ENCODE data around the gene MAP3K3.

MAP3K3 gene

DNA sequence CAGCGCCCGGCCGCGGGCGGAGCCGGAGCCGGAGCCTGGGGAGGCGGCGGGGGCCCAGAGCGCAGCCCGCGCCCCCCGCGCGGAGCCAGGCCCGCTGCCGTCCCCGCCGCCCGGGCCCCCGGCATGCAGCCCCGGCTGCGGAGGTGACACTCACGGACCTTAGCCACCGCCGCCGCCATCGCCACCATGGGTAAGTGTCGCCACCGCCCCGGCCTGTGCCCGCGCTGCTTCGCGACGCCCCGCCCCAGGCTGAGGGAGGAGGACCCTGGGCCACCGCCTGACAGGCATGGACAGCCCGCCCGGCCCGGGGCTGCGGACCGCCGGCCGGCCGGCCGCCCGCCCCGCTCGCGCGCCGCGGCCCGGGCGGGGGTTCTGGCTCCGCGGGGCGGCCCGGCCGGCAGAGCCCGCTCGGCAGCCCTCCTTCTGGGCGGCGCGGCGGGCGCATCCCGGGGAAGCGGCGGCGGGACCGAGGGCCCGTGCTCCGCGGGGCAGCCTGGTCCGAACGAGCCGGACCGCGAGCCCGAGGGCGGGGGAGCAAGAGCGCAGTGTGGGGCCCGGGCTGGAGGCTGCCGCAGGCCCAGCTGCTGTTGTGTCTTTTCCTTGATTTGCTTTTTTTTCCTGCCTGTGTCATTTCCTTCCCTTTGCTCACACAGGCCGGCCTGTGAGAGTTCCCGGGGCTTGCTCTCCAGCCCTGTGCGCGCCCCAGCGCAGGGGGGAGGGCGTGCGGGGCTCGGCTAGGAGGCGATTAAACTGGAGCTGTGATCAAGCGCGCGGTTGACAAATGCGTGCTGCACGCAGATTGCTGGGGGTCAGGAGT, 565 bp downstream of the MAP3K3 start:
- DNase-seq = peak; percentile 54

DNA sequence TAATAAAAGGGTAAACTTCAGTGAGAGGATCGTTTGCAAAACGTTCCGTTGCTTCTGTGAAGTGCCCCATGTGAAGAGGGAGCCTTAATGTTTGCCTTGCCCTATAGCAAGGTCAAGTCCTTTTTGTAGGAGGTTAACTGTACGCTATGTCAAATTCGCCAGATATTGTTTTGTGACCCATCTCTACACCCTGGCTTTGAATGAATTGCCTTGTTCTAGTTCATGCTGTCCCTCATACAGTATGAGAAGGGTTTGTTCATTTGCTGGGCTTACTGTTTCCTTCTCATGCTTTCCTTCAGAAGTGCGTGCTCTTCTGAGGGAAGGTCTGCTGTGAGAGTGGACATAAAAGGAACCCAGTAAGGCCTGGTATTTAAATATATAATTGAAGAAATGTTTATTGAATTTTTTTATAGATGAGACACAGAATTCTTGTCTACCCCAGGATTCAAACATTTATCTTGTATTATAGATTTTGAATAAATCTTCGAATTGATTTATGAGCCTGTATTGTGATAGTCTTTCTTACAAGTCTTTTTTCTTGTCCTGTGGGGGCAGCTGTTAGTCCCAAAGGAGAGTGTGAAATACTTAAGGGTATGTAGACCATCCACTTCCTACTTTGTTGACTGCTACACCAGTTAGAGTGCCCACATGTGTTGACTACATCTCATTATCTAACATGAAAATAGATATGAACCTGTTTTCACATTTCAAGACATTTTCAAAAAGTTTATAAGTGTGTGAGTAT, 1.7 kb downstream of the MAP3K3 start:
- no peak for DNase-seq

DNA sequence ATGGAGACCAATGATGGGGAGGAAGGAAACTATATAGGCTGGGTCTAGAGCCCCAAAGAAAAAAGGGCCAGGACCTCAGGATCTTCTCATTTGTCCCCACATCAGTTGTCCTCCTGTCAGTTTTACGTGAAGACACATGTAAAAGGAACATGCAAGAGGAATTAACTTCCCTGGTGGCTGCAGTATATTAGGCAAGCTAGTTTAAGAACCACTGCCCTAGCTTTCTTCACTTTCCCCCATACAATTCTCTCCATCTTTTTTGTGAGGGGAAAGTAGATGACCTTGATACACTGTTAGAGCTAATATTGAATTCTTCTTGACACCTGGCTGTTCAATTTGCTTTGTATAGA, 2.3 kb downstream of the MAP3K3 start:
- DNase-seq = no peak

DNA sequence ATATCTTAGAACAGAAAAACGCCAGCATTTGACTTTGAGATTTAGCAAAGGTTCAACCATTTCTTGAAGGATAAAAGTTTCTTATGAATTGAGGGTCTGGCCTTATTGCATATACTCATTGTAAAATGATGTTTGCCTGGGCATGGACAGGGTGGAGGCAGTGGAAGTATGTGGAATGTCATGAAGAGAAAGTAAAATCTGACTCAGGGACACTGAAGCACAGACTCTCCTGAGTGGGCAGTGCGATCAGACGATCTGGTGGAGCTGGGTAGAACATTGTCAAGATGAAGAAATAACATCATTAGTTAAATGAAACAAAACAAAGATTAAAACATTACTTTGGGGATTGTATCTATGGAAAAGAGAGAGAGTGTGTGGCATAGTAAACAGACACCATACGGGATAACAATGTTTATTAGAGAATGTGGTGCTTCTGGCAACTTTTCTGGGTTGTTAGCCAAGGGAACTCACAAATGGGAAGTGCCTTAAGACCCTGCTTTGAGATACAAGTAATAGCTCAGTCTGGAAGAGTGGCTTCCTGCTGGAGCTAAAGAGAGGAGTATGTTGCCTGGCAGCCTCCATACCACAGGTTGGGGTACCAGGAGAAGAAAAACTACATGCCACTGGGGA, 4.4 kb downstream of the MAP3K3 start:
- no peak for DNase-seq

DNA sequence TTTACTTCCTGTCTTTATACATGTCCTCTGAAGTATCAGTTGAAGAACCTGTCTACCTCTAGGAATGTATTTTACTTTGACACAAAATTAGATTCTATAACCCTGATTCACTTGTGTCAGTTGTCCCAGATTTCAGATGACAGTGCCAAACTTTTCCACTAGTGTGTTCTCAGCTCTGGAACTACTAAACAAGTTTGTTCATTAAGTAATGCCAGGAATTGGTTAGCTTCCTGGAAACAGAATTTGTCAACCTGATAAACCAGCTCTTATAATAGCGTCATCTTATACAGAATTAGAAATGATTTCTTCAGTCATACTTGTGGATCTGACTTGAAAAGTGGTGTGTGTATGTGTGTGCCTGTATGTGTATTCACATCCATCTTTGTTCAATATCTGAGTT, 7.4 kb downstream of the MAP3K3 start:
- DNase-seq = no peak

DNA sequence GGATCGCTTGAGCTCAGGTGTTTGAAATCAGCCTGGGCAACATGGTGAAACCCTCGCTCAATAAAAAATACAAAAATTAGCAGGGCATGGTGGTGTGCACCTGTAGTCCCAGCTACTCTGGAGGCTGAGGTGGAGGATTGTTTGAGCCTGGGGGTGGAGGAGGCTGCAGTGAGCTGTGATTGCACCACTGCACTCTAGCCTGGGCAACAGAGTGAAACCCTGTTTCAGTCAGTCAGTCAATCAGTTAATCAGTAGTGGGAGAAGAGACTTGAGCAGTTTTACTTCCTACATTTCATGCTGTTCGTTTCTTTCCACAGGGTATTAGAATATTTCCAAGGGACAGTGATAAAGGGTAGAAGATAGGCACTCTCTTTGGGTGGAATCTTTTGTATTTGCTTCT, 8.8 kb downstream of the MAP3K3 start:
- DNase-seq = no peak

DNA sequence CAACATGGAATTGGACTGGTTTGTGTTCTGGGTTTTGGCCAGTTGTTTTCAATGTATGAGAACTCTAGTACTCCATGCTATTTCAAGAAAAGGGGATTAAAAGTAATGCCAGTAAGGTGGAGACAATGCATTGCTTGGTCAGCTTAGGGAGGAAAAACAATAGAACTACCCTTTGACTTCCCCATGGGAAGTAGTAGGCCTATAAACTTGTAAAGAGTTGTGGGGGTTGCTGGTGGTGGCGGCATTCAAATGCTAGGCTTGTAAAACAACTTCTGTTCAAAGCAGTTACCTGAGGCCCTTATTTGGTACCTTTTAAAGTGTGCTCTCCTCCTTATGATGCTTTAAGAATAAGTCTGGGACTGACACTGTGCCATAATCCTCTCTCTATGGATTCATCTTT, 9.4 kb downstream of the MAP3K3 start:
- DNase-seq = no peak

DNA sequence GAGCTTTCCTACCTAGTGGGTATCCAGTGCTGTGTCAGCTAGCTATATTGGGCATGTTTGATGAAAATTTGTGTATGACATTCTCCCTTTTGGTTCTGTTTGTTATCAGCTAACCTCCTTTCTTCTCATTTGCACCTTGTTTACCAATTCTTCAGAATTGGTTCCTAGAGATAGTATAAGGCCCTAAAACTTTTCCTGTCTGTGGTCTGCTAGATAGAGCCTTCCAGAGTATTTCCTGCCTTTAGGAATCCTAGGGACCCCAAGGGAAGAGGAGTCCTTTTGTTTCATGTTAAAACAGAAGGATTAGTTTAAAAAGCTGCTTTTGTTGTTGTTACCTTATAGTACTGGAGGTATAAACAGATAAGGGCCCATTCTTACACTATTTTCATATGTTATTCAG, 11.5 kb downstream of the MAP3K3 start:
- no peak for DNase-seq

DNA sequence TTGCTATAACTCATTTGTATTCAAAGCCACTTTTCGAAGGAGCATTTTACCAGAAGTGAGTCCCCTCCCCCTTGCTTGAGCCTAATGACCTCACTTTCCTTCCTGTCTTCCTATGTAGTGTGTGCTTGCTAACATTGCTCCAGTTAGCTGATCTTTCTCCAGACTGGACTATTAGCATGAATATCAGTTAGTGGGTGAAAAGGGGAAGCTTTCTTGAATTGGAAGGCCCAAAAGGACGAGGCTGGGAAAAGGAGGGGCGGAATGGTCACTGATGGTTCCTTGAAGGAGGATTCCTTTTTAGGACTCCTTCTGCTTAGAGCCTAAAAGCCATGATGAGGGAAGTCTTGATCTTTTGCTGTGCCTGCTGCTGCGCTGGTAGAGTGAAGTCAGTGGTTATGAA, 11.9 kb downstream of the MAP3K3 start:
- no peak for DNase-seq

DNA sequence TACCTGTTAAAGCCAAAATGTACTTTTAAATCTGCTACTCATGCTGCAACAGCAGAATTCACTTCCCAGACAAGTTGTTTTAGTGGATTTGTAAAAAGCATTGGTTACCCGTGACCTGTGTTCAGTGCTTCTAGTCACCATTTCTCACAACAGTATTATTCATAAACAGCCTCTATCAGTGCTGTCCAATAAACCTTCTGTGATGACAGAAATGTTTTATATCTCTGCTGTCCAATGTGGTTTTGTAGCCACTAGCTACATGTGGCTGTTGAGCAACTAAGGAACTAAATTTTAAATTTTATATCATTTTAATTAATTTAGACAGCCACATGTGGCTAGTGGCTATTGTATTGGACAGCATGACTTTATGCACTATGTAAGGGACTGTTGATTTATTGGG, 12.6 kb downstream of the MAP3K3 start:
- DNase-seq = no peak

DNA sequence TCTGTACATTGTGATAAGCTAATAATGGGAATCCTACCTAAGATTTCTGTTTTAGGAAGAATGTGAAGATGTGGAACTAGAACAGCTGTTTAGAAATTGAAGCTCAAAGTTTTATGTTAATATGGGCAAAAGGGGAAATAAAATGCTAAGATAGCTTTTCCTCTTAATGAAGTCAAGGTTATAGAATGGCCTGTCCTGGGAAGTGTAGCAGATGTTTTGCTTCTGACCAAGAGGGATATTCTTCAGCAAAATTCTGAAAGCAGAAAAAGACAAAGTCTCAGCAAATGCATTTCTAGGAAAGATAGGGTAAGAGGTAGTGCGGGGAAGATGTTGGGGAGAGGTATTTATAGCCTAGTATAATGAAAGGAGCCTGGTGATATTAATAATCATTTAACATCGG, 13.1 kb downstream of the MAP3K3 start:
- no peak for DNase-seq

DNA sequence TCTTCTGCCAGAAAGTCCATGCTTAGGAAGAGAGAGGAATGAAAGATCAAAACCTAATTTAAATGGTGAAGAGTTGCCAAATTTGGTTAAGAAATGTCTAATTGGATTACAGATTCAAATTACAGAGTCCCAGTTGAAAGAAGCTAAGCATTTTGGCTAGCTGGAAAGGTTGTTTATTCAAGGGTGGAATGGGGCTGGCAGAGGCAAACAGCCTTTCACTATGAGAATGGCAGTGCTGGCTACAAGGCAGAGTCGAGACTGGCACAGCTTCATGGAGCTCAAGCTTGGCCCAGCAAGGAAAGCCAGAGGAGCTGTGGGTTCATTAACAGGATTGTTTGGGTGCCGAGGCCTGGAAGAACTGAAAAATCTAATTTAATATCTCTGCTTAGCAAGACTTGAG, 13.6 kb downstream of the MAP3K3 start:
- DNase-seq = no peak

DNA sequence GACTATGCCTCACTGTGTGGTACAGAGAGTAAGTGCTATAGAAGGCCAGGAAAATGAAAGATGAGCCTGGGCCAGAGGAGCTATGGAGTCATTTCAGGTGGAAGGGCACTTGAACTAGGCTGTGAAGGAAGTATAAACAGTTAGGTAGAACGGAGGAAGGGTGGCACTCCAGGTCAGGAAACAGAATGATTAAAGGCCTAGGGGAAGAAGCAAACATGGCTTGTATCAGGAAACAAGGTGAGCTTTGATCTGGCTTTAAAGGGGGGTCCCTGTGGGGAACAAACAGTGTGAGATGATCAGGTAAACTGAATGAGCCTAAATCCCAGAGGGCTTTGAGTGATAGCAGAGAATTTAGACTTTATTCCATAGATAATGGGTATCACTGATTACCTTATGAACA, 16.9 kb downstream of the MAP3K3 start:
- no peak for DNase-seq

DNA sequence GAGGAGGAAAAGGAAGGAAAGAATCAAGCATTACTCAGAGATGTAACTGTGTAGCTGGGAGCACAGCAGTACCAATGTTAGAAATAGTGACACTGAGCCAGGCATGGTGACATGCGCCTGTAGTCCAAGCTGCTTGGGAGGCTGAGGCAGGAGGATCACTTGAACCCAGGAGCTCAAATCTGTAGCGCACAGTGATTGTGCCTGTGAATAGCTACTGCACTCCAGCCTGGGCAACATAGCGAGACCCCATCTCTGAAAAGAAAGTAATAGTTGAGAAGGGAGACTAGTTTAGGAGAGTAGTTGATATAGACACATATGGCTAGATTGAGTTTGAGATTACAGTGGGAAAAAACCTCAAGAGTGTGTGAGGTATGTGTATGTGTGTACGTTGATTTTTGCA, 17.8 kb downstream of the MAP3K3 start:
- DNase-seq = no peak

DNA sequence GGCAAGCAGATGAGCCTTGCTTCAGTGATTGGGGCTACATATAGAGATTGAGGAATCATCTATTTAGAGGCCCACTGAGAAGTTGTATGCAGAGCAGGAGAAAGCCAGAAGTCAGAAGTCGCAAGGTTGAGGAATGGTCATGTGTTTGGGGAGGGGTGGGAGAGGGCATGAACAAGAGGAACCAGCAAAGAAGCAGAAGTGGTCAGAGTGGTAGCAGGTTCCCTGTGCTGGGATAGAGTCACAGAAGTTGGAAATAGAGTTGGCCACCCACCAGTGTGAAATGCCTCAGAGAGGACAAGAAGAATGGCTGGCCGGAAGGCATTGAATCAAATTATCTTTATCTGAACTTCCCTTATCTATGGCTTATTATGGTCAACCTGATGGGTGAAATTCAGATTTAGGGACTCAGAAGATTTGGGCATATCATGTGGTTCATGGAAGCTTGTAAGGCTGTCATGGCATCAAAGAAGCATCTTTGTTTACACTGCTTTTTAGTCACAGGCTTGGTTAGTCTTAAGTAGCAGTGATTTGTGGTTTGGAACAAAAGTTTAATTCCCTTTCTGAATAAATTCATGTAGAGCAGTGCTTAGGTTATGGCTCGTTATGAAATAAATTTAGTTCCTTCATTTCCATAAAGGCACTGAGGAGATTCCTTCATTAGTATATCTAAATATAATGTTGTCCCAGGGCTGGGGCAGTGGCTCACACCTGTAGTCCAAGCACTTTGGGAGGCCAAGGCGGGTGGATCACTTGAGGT, 19.7 kb downstream of the MAP3K3 start:
- DNase-seq = no peak

DNA sequence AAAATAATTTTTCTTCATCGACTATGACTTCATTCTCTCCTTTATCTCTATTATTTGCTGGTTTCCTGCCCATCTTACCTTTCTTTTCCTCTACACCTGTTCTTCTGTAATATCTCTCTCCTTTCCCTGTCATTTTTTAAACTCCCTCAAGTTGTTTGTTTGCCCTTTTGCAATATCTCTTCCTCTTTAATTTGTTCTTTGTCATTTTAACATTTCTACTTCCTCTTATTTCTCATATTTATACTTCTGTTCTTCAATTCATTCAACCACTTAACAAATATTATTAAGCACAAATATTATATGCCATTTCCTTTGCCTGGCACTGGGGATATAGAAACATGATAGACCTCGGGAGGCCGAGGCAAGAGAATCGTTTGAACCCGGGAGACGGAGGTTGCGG, 22.6 kb downstream of the MAP3K3 start:
- no peak for DNase-seq

DNA sequence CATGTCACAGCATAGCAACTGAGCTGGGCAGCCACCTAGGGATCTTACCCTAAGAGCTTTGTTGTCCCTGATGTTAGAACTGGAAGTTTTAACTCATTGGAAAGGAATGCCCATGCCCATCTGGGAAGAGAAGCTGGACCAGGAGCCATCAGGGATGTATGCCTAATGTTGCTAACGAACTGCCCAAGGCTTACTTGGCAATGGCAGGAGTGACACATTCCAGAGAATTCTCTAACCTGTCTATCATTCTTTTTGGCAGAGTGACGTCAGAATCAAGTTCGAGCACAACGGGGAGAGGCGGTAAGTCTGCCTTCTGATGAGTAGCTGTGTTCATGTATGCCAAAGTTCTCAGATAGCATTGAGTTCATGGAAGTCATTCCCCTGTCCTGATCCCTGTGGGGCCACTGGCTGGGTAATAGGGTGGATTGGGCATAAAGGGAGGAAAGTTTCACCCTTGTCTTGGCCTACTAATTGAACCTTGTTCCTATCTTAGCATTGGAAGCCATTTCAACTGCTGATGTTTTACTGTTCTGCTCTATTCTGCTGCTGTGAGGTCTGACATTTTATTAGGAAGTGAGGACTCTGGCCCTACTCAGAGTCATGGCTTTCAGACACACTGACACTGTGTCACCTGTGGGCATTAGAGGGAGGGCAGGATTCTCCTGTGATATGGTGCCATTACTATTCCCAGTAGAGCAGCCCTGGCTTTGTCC, 23.7 kb downstream of the MAP3K3 start:
- no peak for DNase-seq

DNA sequence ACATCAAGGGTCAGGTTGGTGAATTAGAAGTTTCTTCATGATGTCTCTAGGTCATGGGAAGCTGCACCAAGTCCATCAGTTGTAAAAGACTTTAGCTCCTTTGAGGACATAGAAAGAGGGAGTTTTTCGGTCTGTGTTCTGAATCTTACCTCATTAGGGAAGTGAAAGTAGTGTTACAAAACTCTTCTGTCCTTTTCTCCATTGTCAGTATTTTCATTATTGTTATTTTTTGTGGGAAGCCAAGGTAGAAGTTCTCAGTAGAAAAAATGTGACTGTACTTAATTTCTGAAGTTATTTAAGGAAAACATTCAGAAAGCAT, 24.2 kb downstream of the MAP3K3 start:
- DNase-seq = no peak

DNA sequence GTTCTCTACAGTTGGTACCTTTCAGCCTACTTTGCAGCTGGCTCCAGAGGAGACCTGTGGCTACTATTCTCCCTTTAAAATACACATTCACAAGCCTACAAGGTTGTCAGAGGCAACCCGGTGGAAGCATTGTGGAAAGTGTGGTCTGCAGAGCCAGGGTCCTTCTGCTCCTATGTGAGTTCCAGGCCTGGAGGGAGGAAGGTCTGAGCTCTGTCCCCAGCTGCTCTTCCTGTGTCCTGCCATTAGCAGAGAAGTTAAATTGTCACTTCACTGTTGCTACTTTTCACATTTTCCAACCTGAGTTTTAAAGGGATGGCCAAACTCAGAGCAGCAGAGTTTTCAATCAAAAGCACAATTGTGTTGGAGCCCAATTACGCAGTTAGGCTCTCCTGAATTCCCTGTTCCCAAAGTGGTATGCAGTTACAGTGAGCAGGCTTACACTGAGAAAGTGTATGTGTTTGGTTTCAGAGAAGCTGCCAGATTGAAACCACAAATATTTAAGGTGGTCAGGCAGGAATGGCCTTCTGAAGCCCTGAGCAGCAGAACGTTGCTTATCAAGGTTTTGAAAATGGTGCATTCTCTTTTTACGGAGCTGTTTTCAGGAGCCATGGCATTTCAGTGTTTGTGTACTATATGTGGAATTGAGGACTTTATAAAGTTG, 25.0 kb downstream of the MAP3K3 start:
- DNase-seq = no peak

DNA sequence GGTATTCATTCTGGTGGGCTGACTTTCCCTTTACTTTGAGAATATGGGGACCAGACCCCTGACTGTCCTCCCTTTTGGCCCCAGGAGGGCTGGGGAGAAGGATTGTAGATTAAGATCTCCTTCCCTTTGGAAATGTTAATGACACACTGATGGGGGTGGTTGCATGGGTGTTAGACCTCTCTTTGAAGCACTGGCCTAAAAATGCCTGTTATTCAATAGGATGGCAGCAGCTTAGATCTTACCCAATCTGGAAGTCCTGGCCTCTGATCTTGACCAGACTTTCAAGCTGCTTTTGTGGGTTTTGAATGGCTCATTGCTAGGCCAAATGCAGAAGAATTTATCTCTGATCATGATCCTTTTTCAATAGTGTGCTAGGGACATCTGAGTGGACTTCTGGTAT, 25.7 kb downstream of the MAP3K3 start:
- DNase-seq = no peak

DNA sequence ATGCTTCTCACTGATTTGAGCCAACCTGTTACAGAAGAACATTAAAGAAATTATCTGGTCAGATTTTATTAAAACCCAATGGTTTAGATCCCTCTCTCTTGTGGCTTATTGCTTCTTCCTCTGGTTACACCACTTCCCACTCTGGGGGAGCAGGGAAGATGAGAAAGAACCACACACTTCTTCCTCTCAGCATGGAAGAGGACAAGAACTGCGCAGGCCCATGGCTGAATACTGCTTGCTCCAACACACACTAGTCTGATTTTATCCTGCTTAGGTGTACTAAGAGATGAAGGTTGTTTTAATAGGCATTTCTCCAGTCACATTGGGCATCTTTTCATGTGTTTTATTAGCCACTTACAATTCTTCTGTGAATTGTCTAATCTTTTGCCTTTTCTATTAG, 27.6 kb downstream of the MAP3K3 start:
- no peak for DNase-seq

DNA sequence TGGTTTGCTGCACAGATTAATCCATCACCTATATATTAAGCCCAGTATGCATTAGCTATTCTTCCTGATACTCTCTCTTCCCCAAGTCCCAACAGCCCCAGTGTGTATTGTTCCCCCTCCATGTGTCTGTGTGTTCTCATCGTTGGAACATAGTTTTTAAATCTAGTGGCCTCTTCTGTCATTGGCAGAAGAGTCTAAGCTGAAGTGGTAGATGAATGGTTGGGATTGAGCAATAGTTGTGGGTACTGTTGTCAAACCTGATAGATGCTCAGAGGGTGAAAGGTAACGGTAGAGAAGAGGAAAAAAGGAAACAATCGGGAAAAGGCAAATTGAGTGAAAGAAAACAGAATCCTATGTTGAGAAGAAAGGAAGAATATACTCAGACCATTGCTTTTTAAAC, 29.9 kb downstream of the MAP3K3 start:
- no peak for DNase-seq

DNA sequence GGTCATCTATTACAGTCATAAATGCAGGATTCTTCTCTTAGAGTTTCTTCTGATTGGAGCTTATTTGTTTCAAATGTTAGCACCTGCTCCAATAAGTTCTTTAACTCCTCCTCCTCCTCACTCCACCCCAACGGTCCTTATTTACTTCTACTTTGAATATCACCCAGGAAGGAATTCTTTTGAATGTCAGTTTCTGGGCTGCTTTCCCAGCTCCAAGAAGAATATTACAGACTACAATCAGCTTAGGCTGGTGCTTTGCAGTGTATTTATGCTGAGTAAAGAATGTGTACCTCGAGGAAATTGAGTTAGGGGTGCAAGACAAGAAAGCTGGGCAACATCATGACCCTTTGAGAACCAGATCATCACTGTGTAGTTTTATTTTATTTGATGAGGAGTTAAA, 30.8 kb downstream of the MAP3K3 start:
- DNase-seq = no peak
